CD4-positive, alpha-beta T cell treated with Interleukin-17A for 1 hour (primary cell): ENCODE data around the gene PLEKHM3.
"Not testable (repeated sequence)": the region's sequence is repeated elsewhere in the genome, so short reads cannot be mapped to it uniquely, and the experiment has no call there.

Experiments
- DNase-seq: peaks from one replicate; pipeline ENCODE4 v3.0.0-alpha.2; 2020

PLEKHM3 gene

DNA sequence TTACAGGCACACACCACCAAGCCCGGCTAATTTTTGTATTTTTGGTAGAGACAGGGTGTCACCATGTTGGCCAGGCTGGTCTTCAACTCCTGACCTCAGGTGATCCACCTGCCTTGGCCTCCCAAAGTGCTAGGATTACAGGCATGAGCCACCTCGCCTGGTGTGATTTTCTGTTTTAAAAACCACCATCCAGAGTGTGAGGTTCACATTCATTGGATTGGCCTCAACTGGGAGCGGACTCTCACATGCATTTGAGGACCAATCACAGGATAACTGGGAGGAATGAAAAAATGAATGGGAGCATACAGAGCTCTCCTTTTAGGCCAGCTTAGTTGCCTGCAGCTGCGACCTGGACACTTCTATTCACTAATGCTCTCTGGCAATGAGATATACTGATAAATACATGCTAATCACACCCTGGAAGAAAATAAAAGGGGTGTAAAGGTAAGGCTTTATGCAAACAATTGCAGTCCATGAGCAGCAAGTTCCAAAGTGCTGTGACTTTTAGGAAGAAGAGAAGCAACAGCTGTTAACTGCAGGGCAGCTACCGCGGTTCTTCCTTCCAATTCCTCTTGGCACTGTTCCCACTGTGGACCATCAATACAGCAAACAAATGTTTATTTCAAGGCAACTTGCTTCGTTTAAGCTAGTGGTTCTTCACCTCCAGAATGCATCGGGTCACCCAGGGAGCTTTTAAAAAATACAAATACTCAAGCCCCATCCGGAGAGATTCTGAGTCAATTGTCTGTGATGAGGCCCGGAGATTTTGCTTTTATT is 206.1 kb downstream of the PLEKHM3 start:
- DNase-seq = no peak

DNA sequence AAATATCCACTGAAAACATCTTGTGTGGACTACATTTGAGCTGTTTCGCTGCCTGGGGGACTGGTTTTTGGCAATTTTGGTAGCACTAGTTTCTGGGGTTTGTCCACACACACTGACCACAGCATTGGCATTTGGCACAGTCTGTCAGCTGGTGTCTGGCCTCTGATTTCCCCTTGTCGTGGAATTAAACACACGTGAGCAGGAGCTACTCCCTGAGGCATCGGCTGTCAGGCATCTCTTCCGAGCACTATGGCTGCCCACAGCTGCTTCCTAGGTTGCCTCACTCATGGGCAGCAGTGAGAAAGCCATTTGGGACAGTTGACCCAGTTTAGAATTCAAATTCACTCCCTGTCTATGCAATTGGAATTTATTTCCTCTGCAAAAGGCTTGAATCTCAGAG is 208.8 kb downstream of the PLEKHM3 start:
- no peak for DNase-seq

DNA sequence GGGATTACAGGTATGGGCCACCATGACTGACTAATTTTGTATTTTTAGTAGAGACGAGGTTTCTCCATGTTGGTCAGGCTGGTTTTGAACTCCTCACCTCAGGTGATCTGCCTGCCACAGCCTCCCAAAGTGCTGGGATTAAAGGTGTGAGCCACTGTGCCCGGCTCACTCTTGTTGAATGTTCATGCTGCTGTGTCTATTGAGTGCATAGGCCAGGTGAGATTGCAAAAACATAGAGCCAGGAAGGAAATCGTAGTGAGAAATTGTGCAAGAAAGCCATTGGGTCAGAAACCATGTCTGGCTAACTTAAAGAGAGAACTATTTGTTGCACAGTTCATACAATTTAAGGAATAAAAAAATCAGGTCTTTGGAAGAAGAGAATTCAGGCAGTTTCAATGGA is 210.1 kb downstream of the PLEKHM3 start:
- no peak for DNase-seq

DNA sequence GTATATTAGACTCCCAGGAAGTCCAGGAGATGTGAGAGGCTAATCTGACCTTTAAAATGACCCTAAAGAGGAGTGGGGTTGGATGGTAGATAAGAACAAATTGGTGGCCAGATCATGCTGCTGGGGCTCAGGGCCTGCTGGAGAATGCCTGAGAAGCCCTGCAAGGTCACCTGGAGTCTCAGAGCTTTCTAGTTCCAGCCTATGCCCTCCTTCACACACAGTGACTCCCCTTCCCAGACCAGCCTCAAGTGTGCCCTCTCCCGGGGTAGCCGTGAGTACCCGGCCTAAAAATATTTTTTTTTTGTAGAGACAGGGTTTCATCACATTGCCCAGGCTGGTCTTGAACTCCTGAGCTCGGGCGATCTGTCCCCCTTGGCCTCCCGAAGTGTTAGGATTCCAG is 211.4 kb downstream of the PLEKHM3 start:
- DNase-seq = no peak

DNA sequence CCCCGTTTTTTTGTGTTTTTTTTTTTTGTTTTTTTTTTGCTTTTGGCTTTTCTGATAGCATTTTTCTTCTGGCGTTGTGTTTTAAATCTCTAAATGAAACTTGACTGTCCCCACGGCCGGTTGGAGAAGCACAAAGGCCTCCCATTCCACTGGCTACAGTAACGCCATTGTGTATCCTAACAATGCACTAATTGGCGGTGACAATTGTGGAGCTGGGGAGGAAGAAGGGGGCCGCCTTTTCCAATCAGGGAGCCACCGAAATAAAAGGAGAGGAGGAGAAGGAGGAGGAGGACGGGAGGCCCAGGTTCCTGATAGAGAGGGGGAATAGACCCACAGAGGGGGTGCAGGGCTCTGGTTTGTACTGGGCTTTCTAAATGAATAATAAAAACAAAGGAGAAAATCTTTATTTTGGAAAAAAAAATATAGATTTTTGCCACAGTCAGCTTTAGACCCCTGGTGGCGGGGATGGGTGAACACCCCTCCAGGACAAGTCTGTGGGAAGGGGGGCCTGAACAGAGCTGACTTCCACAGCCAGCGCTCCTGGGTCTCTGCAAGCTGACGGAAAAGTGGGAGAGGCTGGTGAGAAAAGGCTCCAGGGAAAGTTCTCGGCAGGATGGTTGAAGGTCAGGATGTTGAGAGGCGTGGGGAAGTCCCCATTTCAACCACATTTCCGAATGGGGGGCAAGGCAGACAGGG is 212.0 kb downstream of the PLEKHM3 start:
- DNase-seq = no peak

DNA sequence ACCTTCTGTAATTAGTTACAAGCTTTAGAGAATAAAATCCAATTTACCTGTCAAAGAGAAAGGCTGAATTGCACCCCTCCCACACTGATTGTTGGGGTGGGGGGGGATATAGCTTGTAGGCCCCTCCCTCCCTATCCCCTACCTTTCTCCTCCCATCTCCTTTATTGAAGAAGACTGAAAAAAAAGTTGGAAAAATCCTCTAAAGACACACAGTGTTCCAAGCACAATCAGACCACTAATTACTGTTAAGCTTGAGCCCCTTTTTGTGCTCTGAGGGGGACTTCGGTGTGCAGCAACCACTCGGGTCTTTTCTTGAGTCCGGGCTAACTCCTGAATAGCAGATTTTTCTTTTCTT is 212.6 kb downstream of the PLEKHM3 start:
- DNase-seq = no peak

DNA sequence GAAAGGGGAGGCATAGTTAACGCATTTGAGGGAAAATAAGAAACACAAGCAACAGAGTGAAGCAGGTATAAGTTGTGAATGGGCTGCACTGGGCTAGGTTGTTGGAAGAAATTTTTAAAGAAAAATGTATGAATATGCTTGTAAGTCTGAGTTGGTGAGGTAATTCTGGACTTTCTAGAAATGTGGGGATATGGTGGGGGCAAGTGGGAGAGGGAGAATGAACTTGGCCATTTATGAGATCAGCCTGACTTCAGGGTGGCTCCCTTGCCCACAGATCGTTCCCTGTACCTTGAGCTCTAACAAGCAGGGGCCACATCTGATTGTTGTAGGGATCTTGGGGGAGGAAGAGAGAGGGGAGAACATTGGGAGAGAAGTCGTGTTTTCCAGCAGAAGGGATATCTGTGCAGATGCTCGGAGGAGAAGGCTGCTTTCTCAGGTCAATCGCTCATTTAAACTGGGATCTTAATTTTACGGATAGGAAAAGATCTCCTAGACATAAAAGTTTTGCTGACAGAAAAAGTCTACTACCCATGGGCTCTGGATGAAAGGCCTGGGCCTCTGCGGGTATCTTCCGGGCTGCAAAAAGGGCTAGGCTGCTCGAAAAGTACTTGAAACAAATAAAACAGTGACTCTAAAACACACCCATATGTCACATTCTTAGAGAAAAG is 213.1 kb downstream of the PLEKHM3 start:
- DNase-seq = no peak

DNA sequence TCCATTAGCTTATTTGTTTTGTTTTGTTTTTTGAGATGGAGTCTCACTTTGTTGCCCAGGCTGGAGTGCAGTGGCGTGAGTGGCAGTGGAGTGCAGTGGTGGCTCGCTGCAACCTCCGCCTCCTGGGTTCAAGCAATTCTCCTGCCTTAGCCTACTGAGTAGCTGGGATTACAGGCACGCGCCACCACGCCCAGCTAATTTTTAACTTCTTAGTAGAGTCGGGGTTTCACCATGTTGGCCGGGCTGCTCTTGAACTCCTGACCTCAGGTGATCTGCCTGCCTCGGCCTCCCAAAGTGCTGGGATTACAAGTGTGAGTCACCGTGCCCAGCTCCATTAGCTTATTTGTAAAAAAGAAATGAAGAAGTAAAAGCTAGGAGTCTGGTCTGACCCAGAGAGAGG is 213.7 kb downstream of the PLEKHM3 start:
- not testable (repeated sequence) for DNase-seq

DNA sequence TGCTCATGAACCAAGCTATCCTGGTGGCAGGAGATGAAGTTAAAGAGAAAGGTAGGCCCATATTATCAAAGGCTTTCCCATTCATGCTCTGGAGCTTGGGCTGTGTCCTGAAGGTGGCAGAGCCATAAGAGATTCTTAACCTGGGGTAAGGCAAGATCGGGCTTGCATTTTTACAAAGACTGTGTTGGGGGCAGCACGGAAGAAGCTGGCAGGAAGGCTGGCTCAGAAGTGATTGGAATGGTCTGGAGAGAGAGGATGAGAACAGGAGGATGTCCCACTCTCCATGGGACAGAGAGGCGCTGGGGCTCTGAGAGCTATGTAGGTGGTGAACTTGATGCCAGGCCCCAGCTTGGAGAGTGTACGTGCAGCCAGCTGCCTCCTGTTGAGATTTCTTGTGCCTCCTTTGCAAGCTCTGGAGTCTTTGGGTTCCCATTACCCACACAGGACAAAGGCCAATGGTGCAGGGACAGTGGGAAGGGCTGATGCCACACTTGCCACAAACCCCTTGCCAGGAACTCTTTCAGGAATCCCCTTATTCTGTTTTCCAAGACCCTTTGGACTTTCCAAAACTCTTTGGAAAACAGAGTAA is 215.0 kb downstream of the PLEKHM3 start:
- no peak for DNase-seq

DNA sequence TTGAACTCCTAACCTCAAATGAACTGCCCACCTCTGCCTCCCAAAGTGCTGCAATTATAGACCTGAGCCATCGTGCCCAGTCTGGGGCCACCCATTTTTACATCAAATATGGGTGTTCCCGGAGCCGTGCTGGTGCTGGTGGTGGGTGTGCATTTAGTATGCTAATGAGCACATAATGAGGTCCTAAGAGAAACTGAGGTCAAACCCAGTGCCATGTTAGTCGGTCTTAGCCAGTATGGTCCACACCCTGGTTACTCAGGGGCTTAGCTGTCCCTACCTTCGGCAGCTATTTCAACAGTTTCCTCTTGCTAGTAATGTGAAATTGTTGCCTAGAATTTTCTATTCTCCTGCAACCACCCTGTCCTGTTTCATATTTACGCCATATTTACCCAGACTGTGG is 217.2 kb downstream of the PLEKHM3 start:
- no peak for DNase-seq

DNA sequence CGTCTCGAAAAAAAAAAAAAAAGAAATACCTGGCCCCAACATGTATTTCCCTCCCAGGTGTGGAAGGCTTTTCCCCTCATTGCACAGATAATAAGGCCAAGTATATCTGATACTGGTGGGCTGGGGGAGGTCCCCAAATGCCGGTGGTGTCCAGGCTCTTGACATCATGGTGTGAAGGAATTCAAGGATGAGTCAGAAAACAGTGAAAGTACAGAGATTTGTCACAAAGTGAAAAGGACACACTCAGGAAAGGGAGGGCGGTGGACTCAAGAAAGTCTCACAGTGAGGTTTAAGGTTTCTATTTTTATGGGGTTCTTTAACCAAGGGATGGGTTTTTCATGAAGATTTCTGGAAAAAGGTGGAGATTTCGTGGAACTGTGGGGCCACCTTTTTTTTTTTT is 217.8 kb downstream of the PLEKHM3 start:
- no peak for DNase-seq

DNA sequence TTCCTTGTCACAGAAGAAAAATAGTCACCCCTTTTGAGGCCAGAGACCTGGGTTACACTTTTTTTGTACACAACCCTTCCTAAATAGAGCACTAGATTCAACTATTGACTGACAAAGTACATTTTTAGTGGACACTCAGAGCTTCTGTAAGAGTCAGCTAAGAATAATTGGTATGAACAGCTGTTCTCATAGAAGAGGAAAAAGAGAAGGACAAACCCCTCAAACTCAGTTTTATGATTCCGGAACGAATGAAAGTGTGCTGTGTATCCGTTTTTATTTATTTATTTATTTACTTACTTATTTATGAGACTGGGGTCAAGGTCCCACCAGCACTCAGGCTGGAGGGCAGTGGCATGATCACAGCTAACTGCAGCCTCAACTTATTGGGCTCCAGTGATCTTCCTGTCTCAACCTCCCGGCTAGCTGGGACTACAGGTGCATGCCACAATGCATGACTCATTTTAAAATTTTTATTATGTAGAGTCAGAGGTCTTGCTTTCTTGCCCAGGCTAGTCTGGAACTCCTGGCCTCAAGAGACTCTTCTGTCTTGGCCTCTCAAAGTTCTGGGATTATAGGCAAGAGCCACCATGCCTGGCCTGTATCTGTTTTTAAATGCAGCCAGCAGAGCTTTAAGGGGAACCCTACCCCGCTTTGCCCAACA is 219.6 kb downstream of the PLEKHM3 start:
- DNase-seq = no peak

DNA sequence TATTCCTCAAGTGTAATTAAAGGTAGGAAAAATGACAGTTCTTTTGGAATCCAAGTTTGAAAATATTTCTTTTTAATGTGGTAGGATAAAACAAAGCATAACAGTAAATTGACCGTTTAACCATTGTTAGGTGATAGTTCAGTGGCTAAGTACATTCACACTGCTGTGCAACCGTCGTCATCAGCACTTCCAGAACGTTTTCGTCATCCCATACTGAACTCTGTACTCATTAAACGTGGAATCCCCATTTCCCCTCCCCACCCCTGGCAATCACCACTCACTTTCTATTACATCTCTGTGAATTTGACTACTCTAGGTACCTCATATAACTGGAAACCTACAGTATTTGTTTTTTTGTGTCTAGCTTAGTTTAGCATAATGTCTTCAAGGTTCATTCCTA is 222.7 kb downstream of the PLEKHM3 start:
- no peak for DNase-seq

DNA sequence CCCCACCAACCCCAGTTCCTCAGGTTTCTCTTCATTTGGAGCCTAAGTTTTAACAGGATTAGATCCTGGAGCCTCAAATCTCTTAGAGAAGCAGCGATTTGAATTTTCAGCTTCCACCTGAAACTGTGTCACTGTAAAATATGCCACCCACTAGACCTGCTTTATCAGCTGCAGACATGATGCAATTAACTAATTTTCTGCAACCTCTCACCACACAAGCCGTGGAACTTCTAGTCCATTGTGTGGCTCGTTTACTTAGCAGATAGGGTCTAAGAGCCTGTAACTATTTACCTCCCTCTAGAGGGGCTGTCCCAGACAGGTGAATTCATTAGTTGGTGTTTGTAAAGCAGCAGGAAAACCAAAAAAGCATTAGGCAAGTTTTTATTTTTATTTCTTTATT is 224.1 kb downstream of the PLEKHM3 start:
- no peak for DNase-seq

DNA sequence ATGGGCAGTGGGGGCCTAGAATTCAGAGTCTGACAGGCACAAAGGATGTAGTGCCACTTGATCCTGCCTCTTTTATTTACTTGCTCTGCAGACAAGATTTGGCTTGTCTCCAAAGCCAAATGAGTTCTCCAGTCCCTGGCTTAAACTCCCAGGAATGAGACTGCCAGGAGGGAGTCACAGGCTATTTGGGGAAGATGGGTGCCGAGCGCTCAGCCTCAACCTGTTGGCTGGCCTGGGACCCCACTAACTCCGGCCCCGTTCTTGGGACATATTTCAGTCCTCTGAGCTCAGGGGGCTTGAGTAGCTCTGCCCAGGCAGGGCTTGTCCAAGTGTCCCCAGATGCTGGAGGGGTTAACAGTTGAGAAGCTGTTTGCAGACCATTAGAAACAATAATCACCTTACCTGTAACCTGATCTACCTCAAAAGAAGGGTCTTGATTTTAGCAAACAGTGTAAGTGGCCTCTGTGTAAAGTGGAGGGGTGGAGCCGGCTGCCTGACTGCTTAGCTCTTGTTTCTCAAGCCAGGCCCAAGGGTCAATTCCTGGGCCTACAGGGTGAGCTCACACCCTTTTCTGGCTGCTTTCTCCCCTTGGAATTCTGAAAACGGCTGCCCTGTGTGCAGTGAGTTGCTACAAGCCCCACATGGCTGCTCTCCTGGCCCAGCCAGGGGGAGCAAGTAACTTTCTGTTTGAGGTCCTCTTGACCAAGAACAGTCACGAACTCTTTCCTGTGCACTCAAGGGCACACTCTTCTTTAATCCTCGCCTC is 228.6 kb downstream of the PLEKHM3 start:
- no peak for DNase-seq

DNA sequence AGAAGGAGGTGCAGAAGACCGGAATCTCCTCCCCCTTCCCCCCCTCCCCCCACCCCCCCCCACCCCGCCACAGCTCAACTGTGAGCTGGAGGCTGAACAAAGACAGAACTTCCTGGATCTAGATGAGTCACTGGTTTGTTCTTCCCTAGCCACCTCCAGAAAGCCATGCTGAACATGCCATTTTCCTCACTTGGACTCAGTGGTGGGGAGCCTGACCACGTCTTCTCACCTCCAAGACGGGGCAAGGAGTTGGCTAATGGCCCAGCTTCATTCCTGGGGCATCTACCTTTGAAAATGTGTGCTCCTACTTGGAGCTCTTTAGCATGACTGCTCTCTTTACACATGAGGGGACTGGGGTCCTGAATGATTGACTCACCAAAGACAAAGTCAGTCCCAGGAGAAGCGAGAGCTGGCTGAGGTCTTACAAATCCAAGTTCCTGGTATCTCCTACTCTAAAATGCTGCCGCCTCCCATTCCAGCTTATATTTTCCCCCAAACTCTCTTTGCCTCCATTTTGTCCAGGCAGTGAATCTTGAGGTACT is 233.0 kb downstream of the PLEKHM3 start:
- no peak for DNase-seq

DNA sequence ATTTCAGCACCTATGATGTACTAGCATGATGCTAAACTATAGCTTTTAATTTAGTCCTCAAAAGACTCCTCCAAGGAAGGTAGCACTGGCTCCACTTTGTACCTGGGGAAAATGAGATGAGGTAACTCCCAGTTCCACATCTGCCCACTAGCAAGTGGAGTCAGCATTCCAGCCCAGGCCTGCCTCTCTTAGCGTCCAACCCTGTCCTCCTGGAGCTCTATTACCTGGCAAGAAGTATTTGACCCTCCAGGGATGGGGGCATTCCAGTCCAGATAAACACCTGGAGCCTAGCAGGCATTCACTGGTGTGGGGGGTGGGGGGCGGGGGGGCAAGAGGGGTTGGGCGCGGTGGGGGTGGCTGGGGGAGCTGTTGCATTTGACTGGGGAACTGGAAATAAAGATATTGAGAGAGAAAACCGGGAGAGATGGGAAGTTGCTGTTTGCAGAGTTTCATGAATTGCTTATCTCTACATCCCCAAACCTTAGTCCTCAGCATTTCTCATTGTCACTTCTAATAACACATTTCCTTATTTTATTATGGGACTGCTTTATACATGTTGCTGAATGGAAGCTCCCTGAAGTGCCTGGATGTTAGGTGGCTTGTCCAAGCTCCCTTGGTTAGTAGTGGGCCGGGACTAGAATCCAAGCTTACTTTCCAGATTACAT is 233.6 kb downstream of the PLEKHM3 start:
- no peak for DNase-seq

DNA sequence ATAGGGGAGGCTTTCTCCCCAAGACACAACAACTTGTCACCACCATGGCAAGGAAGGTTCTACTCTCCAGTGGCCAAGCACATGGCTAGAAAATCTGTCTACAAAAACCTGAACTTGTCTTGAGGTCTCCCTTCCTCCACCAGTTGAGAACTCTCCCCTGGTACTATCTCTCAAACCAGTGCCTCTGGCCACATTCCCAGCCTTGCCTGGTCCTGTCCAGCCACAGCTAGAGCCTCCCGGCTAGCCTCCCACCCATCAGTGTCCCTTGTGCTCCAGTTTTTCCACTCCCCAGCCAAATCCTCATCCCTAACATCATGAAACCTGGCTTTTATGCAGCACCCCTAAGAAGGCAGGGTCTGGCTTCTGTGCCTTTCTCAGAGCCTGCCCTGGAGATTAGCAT is 234.4 kb downstream of the PLEKHM3 start:
- no peak for DNase-seq

DNA sequence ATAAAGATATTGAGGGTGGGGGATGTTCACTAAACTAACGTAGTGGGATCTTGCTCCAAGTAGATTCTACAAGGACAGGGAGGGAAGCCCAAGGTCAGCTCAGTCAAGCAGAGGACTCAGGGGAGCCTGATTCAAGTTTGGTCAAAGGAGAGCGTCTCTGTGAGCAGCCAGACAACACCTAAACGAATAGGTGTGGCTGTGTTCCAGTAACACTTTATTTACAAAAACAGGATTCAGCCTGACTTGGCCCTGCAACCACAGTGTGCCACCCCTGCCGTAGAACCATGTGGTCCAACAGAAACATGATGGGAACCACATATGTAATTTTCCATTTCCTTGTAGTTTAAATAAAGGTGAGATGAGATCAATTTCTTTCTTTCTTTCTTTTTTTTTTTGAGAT is 237.5 kb downstream of the PLEKHM3 start:
- no peak for DNase-seq

DNA sequence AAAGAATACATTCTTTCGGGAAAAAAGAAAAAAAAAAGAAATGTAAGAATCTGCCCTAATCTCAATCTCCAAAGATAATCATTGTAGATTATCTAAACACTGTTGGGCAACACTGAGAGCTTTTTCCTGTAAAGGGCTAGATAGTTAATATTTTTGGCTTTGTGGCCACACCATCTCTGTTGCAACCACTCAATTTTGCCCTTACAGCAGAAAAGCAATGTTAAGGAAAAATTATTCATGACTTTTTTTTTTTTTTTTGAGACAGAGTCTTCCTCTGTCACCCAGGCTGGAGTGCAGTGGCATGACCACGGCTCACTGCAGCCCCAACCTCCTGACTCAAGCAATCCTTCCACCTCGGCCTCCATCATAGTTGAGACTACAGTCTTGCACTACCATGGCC is 238.3 kb downstream of the PLEKHM3 start:
- DNase-seq = no peak

DNA sequence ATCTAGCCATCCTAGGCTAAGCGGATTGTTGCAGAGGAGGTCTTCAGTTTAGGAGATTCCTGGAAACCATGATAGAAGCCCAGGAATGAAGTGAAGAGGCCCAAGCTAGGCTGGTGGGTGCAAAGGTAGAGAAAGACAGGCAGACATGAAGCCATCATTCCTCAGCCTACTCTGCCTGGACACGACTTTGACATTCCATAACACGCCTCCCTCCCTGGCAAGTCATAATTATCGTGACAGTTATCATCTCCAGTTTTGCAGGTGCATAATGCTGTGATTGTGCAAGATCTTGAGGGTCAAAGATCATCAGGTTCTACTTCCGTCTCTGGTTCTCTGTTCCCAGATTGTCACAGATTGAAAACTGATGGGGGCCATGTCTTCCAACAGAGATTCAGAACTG is 240.4 kb downstream of the PLEKHM3 start:
- no peak for DNase-seq

DNA sequence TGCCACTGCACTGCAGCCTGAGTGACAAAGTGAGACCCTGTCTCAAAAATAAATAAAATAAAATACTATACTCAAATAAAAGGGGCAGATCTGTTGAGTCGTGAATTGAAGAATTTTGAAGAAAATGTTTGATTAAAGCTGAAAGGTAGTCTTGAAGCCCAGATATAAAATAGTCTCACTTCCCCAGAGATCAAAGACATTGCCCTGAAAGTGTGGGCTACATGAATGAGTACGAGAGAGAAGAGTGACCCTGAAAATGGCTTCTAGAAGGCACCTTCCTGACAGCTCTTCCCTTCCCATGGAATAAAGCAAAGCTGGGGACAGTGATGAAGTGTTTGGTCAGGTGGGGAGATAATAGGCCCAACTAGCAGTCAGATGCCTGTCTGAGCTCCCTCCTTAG is 241.8 kb downstream of the PLEKHM3 start:
- DNase-seq = no peak
